Uterus (tissue), 2 donors: ENCODE measurements around the gene ZNF827.

Source experiments
- CTCF ChIP-seq, 4 experiments: fragments of 200-600 bp in 2 of 4; fragments of 450-650 bp in 2 of 4; sonication (generic) in 2 of 4; IDR thresholded peaks; one replicate each; pipeline ENCODE4 v1.5.1; 2016 to 2019; ENCODE audit warnings: antibody characterized with exemption in 4 of 4, mild to moderate bottlenecking in 2 of 4, moderate library complexity in 1 of 4
- POLR2A ChIP-seq, 2 donors: fragments of 450-650 bp; IDR thresholded peaks; one replicate each; pipeline ENCODE4 v1.6.1; 2016; ENCODE audit warnings: antibody characterized with exemption in 2 of 2, mild to moderate bottlenecking in 1 of 2, moderate library complexity in 1 of 2

GRCh38 chr4:145815027-145815612 lies 123.5 kb downstream of the ZNF827 start:
- TF ChIP-seq CTCF (IDR thresholded peaks at IDR 0.05) (no peak), POLR2A (IDR thresholded peaks at IDR 0.05) (no peak)
